Erythroblast (primary cell): Measurements from ENCODE around the gene CENPO.

Experiments used
- GATA1 ChIP-seq: IDR thresholded peaks from 2 replicates; pipeline ENCODE4 v1.6.1; 2011; ENCODE audit warnings: low read depth, mild to moderate bottlenecking, control low read depth, low read length, moderate library complexity
- POLR2A ChIP-seq: IDR thresholded peaks from 2 replicates; pipeline ENCODE4 v1.6.1; 2011; ENCODE audit warnings: mild to moderate bottlenecking, low read length

DNA sequence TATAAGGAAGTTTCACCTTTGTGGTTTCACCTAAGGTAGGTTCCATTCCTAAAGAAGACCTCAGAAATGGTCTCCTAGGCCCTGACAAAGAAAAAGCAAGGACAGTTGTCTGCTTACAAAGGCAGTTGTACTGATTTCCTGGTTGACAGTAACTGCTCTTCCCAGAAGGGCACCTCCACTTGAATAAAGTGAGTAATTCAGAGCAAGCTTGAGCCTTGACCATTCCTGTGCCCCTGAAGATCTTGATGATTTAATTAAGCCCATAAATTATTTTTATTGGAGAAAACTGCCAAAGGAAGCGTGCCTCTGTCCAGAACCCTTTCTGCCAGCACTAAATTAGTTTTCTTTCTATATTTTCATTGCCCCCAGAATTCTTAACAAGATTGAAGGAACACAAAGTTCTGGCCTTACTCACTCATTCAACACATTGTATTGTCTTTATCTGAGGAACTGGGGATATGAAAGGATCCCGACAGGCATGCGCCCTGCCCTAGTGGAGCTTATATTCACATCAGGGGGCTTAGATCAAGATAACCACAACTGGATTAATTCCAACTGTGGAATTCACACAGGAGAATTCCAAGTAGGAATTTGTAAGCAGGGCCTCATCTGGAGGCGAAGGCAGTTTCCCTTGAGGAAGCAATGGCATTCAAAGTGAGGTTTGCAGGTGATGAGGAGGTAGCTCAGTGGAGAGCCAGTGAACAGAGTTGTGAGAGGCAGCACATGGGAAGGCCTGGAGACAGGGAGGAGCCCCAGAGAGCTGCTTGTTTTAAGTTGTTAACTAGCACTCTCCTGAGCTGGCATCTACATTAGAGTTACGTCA lies 21.2 kb upstream of the CENPO start:
- TF ChIP-seq POLR2A (no peak), GATA1 (no peak)
